Measurements from ENCODE around the gene DCLK3. TPM values are rescaled to one million over a fixed set of nuclear protein-coding genes. Genes with fewer than 3 reads are reported as not detected.

DCLK3 gene
- 0.12 TPM for total RNA-seq
- long read RNA-seq = 0 reads

DNA sequence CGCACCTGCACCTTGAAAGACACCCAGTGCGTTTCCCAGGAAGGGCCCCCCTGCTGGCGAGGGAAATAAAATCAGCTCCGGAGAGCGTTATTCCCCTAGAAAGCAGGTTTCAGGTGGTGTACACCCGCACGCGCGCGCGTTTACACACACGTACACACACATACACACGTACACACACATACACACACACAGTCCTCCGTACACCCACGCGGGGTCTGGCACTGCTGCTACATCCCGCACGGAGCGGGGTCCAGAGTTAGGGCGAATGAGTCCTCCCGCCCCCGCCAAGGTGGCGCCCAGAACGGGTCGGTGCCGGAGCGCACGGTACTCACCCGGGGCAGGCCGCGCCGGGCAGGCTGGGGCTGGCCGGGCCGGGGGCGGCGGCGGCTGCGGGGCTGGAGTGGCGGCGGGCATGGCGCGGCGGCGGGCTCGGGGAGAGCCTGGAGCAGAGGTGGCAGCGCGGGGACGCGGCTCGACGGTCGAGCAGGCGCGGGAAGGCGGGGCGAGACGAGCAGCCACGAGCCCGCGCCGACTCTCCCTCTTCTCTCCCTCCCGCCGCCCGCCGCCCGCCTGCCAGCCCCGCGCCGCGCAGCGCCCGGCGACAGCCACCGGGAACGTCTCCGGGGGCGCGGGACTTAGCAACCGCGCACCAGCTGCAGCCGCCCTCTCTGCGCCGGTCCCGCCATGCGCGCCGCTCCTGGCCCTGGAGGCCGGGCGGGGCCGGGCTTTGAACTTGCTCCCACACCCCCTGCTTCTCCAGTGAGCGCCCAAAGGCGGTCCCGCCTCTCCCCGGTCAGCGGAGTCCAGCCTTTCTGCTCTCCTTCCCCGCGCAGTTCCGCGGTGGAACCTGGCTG is at the start of gene DCLK3:
Gene DCLK3 (minus strand): TSS at position 704 of the 854 bp plus-strand sequence. CDS start 290 bp downstream, at position 414.
- H3K27me3 ChIP-seq (ENCODE audit: low read depth) = peaks cover 31% of the 10 kb centered on the region

DNA sequence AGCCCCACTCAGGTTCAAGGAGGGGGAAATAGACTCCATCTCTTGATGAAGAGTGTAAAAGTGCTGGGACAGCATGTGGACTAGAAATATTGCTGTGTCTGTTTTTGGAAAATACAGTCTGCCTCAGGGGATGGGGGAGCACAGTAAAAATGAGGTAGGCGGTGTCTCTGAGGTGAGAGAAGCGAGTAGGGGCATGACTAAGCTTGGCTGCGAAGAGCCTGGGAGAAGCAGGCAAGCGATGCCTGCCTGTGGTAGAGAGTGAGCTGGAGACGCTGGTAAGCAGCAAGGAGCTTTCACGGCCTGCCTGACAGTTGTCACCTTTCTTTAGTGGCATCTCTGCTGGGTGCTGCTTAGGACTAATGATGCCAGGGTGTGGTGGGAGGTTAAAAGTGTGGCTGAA is 49.0 kb upstream of the DCLK3 start:
- ATAC-seq = no peak

More for the DNA sequence above, at the start of gene DCLK3:
- Histone ChIP-seq H3K4me1 (no peaks in the 10 kb centered on the region), H3K9me3 (no peaks in the 10 kb centered on the region), H3K27ac (no peak within 1 kb of the TSS), H3K4me3 (peak within 1 kb of the TSS; percentile 40), H3K36me3 (no peaks in the 10 kb centered on the region)
- ATAC-seq (peak; percentile 33 to 34), DNase-seq (no peak)
- TF ChIP-seq, protein P1, sequence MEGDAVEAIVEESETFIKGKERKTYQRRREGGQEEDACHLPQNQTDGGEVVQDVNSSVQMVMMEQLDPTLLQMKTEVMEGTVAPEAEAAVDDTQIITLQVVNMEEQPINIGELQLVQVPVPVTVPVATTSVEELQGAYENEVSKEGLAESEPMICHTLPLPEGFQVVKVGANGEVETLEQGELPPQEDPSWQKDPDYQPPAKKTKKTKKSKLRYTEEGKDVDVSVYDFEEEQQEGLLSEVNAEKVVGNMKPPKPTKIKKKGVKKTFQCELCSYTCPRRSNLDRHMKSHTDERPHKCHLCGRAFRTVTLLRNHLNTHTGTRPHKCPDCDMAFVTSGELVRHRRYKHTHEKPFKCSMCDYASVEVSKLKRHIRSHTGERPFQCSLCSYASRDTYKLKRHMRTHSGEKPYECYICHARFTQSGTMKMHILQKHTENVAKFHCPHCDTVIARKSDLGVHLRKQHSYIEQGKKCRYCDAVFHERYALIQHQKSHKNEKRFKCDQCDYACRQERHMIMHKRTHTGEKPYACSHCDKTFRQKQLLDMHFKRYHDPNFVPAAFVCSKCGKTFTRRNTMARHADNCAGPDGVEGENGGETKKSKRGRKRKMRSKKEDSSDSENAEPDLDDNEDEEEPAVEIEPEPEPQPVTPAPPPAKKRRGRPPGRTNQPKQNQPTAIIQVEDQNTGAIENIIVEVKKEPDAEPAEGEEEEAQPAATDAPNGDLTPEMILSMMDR (IDR thresholded peaks at IDR 0.05) = no peak
- intact Hi-C loops (cut with DNase I) = no loop called here

DNA sequence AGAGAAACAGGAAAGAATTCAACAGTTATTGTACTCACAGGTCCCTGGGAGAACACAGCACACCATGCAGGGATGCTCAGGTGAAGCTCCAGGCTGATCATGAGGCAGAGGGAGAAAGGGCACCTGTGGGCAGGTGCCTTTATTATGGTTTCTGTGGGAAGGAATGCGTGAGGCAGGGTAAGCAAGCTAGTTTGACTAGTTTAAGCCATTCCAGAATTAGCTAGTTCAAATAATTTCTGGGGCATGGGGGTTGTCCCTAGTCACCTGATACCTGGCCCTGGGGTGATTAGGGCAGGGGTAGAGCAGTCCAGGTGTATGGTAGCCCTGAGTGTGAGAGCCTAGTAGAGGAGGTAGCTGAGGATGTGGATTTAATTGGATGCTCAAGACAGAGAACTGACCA is 47.9 kb upstream of the DCLK3 start:
- TF ChIP-seq, protein P1 (IDR thresholded peaks at IDR 0.05) = no peak
- no peaks in the 10 kb centered on the region for H3K4me1 ChIP-seq
- no peaks in the 10 kb centered on the region for H3K36me3 ChIP-seq
- H3K9me3 ChIP-seq = no peaks in the 10 kb centered on the region
- H3K4me3 ChIP-seq = no peak overlapping the region
- DNase-seq (no peak), ATAC-seq (no peak)
- intact Hi-C loops (cut with DNase I) = no loop called here
- H3K27me3 ChIP-seq (ENCODE audit: low read depth) = no peaks in the 10 kb centered on the region
- no peak overlapping the region for H3K27ac ChIP-seq

More for the DNA sequence above, 49.0 kb upstream of the DCLK3 start:
- Histone ChIP-seq H3K27ac (no peak overlapping the region), H3K27me3 (ENCODE audit: low read depth) (no peaks in the 10 kb centered on the region), H3K4me3 (no peak overlapping the region), H3K4me1 (no peaks in the 10 kb centered on the region), H3K36me3 (no peaks in the 10 kb centered on the region), H3K9me3 (no peaks in the 10 kb centered on the region)
- DNase-seq = no peak
- TF ChIP-seq, protein P1 (IDR thresholded peaks at IDR 0.05) = no peak
- intact Hi-C loops (cut with DNase I) = no loop called here

DNA sequence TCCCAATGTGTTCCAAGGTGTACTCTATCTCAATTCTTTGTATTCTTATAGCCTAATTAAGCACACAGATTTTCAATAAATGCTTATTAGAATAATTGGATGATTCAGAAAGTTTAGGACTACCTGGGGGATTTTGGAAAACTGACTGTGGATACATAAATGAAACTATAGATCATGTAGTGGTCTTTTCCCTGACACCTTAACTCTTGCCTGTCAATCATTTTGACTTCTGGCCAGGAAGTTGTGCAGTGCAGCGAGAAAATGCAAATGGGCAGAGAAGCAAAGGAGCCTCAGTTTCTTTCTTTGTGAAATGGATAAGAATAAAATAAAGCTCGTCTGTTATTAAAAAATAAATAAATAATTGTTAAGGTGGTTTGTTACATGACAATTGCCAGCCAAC is 47.4 kb upstream of the DCLK3 start:
- Histone ChIP-seq H3K27me3 (ENCODE audit: low read depth) (no peaks in the 10 kb centered on the region), H3K4me1 (no peaks in the 10 kb centered on the region), H3K27ac (no peak overlapping the region), H3K4me3 (no peak overlapping the region), H3K9me3 (no peaks in the 10 kb centered on the region), H3K36me3 (no peaks in the 10 kb centered on the region)
- DNase-seq = no peak
- intact Hi-C loops (cut with DNase I) = no loop called here
- ATAC-seq = no peak
- TF ChIP-seq, protein P1 (IDR thresholded peaks at IDR 0.05) = no peak

DNA sequence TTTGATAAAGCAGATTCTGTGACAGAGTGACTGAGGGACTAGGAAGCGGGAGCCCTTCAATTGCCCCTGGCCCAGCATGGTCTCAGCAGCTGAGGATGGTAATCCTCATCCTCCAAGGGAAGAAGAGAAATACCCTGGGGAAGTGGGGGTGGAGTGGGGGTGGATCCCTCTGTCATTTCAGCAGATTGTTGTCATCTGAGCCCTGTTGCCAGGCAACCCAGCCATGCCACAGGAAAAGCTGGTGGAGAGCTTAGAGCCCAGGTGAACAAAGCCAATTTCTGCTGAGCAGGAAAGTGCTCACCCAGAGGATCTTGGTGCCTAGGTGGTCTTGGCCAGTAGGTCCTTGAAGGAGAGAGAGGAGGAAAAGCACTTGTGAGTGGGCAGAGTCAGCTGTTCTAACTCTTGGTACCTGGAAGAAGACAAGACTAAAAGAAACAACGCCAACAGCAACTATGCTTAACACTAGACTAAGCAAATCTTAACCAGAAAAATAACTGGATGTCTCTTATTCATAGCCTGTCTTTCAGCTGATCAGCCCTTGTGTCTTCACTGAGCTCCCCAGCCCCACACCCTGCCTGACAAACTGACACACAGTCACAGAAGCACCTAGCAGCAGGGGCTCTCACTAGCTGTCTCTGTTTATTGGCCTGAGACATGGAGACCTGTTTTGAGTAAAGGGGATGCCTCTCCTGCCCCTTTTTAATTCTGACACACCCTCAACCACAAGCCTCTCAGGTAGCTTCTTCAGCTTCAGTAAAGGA is 40.1 kb upstream of the DCLK3 start:
- TF ChIP-seq, protein P1 (IDR thresholded peaks at IDR 0.05) = no peak
- Histone ChIP-seq H3K36me3 (no peaks in the 10 kb centered on the region), H3K27me3 (ENCODE audit: low read depth) (no peaks in the 10 kb centered on the region), H3K4me3 (no peak overlapping the region), H3K27ac (no peak overlapping the region), H3K4me1 (no peaks in the 10 kb centered on the region), H3K9me3 (peaks cover 13% of the 10 kb centered on the region)
- ATAC-seq (no peak), DNase-seq (no peak)
- intact Hi-C loops (cut with DNase I) = no loop called here
